OCI-LY3 (cell line): ENCODE data around the gene CNGB1.

Experiments
- CTCF ChIP-seq: fragments of 200-600, 300-600 bp; sonication (generic); IDR thresholded peaks from 2 replicates; pipeline ENCODE4 v1.5.1; 2014; ENCODE audit warnings: antibody characterized with exemption, low read length, low read depth
- EZH2phosphoT487 ChIP-seq: fragments of 200-600 bp; shearing (Covaris generic); IDR thresholded peaks from 2 replicates; pipeline ENCODE4 v1.6.1; 2018; ENCODE audit warnings: antibody characterized with exemption, mixed run types, low read depth

- TF ChIP-seq CTCF (no peak), EZH2phosphoT487 (no peak)
Observed at GRCh38 chr16:57970970-57971369, at the start of gene CNGB1.
